Measurements from ENCODE around the gene TNS3.
"Not testable (repeated sequence)": the region's sequence is repeated elsewhere in the genome, so short reads cannot be mapped to it uniquely, and the experiment has no call there.

TNS3 gene

GRCh38 chr7:47604496-47604890, 22.6 kb upstream of the TNS3 start:
- Histone ChIP-seq H3K27ac (peak overlapping the region in 4 of 21 experiments; percentile 23 to 66 (median 36)), H3K4me3 (no peak overlapping the region)

DNA sequence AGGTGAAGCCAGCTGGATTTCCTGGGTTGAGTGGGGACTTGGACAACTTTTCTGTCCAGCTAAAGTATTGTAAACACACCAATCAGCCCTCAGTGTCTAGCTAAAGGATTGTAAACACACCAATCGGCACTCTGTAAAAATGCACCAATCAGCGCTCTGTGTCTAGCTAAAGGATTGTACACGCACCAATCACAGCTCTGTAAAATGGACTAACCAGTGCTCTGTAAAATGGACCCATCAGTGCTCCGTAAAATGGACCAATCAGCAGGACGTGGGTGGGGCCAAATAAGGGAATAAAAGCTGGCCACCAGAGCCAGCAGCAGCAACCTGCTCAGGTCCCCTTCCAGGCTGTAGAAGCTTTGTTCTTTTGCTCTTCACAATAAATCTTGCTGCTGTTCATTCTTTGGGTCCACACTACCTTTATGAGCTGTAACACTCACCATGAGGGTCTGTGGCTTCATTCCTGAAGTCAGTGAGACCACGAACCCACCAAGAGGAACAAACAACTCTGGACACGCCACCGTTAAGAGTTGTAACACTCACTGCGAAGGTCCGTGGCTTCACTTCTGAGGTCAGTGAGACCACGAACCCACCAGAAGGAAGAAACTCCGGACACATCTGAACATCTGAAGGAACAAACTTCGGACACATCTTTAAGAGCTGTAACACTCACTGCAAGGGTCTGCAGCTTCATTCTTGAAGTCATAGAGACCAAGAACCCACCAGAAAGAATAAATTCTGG, 21.8 kb upstream of the TNS3 start:
- not testable (repeated sequence) for H3K4me3 ChIP-seq
- H3K27ac ChIP-seq = peak overlapping the region in 2 of 21 experiments; percentile 33 to 40

DNA sequence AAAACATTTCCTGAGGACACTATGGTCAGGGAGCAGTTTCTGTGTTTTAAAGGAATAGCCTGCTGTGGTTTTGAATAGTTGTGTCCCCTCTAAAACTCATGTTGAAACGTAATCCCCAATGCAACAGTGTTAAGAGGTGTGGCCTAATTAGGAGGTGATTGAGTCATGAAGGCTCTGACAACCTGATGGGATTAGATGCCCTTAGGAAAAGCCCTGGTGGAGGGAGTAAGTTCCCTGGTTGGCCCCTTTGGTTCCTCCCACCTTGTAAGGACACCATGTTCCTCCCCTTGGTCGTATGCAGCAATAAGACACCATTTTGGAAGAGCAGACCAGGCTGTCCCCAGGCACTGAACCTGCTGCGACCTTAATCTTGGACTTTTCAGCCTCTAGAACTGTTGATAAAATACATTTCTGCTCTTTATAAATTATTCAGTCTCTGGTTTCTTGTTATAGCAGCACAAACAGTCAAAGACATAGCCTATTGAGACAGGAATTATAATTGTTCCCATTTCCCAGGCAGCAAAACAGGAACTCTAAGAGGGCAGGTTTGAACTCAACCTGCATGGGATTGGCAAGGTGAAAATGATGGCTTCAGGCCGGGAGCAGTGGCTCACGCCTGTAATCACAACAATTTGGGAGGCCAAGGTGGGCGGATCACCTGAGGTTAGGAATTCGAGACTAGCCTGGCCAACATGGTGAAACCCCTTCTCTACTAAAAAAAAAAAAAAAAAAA, 20.5 kb upstream of the TNS3 start:
- Histone ChIP-seq H3K4me3 (no peak overlapping the region), H3K27ac (peak overlapping the region in 1 of 21 experiments; percentile 3)

DNA sequence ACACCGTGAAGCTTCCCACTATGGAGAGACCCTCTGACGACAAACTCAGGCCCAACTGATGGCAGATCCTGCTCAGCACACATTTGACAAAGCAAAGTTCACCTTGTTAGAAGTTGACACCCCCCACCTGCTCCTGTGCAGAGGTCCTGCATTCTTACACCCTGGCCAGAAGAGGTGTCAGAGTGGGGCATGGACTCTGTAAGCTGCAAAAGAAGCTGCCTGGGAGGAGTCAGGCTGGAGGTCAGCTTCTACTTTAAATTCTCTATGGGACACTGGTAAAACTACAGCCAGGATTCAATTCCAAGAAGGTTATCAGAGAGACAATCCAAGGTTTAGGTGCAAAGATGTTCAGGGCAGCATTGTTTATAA, 20.0 kb upstream of the TNS3 start:
- peak overlapping the region in 1 of 21 experiments; percentile 69 for H3K27ac ChIP-seq

DNA sequence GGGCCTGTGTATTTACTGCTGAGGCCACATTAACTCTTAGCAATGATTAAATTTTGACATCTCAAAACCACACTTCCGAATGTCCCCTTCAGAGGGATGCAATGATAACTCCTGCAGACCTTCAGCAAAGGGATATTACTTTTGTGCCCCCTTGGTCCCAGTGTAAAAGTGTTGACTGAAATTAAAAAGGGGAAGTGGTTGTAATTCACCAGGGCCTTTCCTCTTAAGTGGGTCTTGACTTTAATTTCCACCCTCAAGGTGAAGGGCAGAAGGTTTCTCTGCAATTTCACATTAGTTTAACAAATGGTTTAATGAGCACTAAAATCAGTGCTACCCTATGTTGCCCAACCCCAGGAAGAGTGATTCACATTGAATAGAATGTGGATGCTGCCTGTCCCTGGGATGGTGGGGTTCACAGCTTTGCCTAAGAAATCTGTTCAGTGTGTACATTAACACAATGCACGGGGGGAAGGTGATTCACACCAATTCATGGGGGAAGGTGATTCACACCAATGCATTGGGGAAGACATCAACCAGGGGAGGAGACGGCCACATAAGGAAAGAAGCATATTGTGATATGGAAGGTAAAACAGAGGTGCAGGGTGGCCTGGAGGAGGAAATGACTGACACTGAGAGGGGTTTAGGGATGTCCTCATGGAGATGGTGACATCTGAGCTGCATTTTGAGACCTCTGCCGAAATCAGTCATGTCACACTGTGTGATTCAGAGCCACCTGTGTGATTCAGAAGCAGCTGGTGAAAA, 19.4 kb upstream of the TNS3 start:
- Histone ChIP-seq H3K27ac (peak overlapping the region in 7 of 21 experiments; percentile 2 to 69 (median 37)), H3K4me3 (no peak overlapping the region)

More for the DNA sequence above, 20.0 kb upstream of the TNS3 start:
- no peak overlapping the region for H3K4me3 ChIP-seq

DNA sequence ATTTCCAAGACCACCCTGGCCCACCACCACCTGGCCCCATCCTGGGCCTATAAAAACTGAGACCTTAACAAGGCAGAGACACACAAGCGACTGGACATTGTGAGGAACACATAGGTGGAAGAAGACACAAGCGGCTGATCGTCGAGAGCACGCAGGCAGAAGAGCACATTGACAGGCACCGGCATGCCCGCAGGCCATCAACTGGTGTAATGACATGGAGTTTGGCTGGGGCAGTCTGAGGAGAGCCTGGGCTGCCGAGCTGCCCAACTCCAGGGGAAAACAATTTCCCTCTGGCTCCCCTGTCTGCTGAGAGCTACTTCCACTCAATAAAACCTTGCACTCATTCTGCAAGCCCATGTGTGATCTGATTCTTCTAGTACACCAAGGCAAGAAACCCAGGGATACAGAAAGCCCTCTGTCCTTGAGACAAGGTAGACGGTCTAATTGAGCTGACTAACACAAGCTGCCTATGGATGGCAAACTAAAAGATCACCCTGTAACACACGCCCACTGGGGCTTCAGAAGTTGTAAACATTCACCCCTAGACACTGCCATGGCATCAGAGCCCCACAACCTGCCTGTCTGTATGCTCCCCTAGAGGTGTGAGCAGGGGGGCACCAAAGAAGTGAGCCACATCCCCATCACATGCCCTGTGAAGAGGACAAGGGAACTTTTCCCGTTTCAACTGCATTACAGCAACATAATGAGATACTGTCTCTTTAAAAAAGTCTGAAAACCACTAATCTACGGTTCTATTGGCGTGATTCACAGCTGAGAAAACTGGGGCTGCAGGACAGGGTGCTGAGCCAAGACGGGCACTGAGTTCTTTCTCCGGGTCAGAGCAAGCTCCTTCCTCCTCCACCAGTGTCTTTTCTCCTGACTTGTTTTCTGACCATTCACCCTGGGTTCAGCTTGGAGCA, 18.5 kb upstream of the TNS3 start:
- Histone ChIP-seq H3K4me3 (no peak overlapping the region), H3K27ac (peak overlapping the region in 9 of 21 experiments; percentile 2 to 69 (median 27))

DNA sequence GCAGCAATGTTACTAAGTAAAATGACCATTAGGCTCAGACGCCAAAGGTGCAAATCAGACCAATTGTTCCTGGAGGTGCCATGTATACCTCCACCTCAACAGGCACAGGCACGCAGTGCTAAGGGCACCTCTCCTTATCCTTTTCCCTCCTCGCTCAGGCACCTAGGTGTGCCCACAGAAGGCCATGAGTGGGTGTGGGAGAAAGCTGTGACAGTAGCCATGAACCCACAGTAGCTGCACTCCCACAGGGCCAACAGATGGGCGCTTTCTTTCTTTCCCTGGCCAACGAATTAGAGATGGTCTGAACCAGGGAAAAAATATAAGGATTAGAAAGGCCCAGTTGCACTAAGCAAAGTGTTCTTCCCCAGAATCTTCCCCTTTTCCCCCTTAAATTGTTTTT, 15.5 kb upstream of the TNS3 start:
- H3K4me3 ChIP-seq = no peak overlapping the region

GRCh38 chr7:47596502-47597202, 14.7 kb upstream of the TNS3 start:
- H3K27ac ChIP-seq = peak overlapping the region in 1 of 21 experiments; percentile 67
- no peak overlapping the region for H3K4me3 ChIP-seq

More for the DNA sequence above, 15.5 kb upstream of the TNS3 start:
- H3K27ac ChIP-seq = peak overlapping the region in 1 of 21 experiments; percentile 67

- H3K27ac ChIP-seq = no peak overlapping the region
- no peak overlapping the region for H3K4me3 ChIP-seq
Observed at GRCh38 chr7:47594406-47594805, 12.5 kb upstream of the TNS3 start.

DNA sequence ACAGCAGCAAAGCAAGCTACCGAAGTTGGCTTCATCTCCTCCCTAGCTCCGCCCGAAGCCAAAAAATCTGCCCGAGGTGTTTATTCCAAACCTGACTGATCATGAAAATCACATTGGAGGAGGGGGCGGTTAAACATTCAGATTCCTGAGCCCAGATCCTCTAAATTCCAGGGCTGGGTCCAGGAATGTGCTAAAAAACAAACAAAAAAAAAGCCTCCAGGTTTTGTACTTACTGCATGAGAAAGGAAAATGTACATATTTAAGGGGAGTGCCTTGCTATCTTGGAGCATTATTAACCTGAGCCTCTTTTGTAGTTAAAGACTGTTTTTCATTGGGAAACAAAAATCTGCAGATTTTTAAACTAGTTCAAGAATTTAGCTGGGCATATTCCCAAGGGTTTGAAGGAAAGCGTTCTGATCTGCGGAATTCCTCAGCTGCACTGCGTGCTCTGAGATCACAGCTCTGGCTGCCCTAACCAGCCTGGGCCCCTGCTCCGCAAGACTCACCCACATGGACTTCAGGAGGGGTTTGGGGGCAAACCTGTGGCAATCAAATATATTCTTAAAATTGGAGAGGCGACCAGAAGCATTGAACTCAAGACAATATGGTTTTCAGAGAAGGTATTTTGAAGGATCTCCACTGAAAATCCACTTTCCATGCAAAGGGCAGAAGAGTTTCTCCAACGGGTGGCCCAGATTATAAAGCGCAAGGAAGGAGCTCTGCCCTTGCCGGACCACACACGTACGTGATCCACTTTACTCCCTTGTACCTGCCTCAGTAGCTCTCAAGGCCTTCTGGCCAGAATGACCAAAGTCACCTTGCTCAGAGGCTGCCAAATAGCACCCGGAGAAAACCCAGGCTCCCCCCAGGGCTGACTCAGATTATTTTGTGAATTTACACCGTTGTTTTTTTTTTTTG, 10.0 kb upstream of the TNS3 start:
- Histone ChIP-seq H3K27ac (peak overlapping the region in 3 of 21 experiments; percentile 6 to 67 (median 53)), H3K4me3 (no peak overlapping the region)

GRCh38 chr7:47591089-47591654, 9.3 kb upstream of the TNS3 start:
- no peak overlapping the region for H3K4me3 ChIP-seq
- H3K27ac ChIP-seq = no peak overlapping the region

DNA sequence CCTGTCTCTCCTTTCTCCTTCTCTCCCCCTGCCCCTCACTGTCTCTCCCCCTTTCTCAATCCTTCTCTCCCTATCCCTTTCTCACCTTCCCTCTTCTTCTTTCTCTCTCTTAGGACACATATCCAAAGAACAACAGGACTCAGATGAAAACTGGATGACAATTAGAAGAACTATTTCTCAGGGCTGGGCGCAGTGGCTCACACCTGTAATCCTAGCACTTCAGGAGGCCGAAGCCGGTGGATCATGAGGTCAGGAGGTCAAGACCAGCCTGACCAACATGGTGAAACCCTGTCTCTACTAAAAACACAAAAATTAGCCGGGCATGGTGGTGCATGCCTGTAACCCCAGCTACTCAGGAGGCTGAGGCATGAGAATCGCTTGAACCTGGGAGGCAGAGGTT, 8.3 kb upstream of the TNS3 start:
- not testable (repeated sequence) for H3K4me3 ChIP-seq, H3K27ac ChIP-seq

- H3K4me3 ChIP-seq = no peak overlapping the region
- no peak overlapping the region for H3K27ac ChIP-seq
Observed at GRCh38 chr7:47588704-47589225, 6.9 kb upstream of the TNS3 start.

- no peak overlapping the region for H3K27ac ChIP-seq
Observed at GRCh38 chr7:47587976-47588375, 6.1 kb upstream of the TNS3 start.

DNA sequence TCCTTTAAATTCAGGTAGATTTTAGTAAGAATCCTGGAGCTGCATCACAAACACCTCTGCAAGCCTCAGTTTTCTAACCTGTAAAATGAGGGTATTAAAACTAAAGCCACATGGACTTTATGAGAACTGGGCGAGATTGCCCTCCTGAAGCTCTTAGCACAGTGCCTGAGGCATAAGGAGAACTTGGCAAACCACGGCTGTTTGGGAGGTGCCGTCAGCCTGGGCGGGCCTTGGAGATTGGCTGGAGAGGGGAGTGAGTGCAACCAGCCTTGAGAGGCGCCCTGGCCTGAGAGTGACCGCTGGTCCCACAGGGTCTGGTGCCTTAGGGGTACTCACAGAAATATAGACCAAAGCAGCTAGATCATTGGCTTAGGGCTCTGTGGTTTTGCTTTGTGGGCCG, 5.4 kb upstream of the TNS3 start:
- Histone ChIP-seq H3K4me3 (no peak overlapping the region), H3K27ac (peak overlapping the region in 1 of 21 experiments; percentile 44)

More at GRCh38 chr7:47587976-47588375, 6.1 kb upstream of the TNS3 start:
- no peak overlapping the region for H3K4me3 ChIP-seq

- Histone ChIP-seq H3K27ac (peak overlapping the region in 1 of 21 experiments; percentile 3), H3K4me3 (no peak overlapping the region)
Observed at GRCh38 chr7:47586925-47587324, 5.0 kb upstream of the TNS3 start.

GRCh38 chr7:47586161-47586670, 4.3 kb upstream of the TNS3 start:
- peak overlapping the region in 1 of 21 experiments; percentile 3 for H3K27ac ChIP-seq
- H3K4me3 ChIP-seq = not testable (repeated sequence)

Measured in skin epidermis (tissue), 12 donors.